DMS53 treated with DMSO at 0.1 percent for 48 hours (cell line): Measurements from ENCODE around the gene BTBD19.
"Not testable (repeated sequence)": the region's sequence is repeated elsewhere in the genome, so short reads cannot be mapped to it uniquely, and the experiment has no call there.

ENCODE experiments used
- DNase-seq: peaks from one replicate; lab custom pipeline; 2025; ENCODE audit not compliant: unreplicated experiment; lab: John Stamatoyannopoulos, UW

BTBD19 gene

GRCh38 chr1:44786841-44787426, 21.4 kb upstream of the BTBD19 start:
- no peak for DNase-seq

- DNase-seq: no peak
Observed at GRCh38 chr1:44787506-44787905, 20.8 kb upstream of the BTBD19 start.

DNA sequence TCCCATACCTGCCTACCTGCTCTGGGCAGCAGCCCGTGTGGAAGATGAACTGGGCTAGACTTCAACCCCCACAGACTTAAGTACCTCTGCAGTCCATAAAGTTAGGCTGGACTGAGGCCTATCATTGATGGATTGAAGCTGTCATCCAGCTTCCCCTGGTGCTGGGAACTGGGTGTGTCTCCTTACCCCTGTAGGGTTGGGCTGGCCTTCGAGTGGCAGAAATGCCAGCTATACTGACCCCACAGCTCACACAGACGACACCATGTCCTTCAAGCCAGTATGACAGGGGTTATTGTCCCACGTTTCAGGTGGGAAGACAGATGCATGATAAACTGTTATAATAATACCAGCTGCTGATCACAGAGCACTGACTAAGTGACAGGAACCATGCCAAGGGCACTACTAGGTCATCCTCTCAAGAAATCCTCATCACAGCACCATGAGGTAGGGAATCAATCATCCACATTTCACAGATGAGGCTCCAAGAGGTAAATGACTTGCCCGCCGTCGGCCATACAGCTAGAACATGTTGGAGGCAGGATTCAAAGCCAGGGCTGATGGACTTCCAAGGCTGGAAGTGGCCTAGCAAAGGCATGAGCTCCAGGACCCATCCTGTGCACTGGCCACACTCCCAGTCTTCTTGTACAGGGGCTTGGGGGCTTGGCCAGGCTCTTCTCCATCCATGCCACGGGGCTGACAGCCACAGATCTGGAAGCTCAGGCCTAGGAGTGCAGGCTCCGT, 20.0 kb upstream of the BTBD19 start, which contains the start of gene BEST4:
Gene BEST4 (minus strand): TSS at position 51 of the 741 bp plus-strand sequence. CDS start 465 bp downstream, outside the sequence.
- DNase-seq: no peak

GRCh38 chr1:44790968-44791801, 17.1 kb upstream of the BTBD19 start:
- no peak for DNase-seq

DNA sequence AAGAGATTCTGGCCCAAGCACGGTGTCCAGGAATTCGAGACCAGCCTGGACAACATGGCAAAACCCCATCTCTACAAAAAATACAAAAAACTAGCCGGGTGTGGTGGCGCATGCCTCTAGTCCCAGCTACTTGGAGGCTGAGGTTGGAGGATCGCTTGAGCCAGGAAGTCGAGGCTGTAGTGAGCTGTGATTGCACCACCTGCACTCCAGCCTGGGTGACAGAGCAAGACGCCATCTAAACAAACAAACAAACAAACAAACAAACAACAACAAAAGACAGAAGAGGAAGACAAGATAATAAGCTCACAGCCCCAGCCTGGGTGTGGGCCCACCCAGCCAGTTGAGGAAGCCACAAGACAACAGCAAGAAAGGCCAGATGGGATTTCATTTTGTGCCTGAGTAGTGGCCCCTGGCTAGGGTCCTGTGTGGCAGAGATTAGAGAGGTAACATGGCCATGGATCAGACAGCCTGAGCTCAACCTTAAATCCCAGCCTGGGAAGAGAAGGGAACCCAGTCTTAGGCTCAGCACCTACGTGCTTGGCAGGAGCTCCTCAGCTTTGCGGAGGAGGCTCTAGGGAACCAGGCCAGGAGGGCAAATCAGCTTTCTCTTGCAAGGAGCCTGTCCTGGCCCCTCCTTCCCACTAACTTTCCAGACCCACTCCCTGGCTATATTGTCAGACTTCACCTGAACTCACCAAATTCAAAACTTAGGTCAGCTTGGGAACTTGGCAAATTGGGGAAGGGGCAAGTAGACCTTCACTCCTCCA, 15.4 kb upstream of the BTBD19 start:
- DNase-seq: no peak

DNA sequence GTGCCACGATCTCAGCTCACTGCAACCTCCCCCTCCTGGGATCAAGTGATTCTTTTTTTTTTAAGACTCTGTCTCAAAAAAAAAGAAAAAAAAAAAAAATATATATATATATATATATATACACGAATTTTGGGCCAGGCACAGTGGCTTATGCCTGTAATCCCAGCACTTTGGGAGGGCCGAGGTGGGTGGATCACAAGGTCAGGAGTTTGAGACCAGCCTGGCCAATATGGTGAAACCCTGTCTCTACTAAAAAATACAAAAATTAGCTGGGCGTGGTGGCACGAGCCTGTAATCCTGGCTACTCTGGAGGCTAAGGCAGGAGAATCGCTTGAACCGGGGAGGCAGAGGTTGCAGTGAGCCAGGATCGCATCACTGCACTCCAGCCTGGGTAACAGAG, 10.4 kb upstream of the BTBD19 start:
- not testable (repeated sequence) for DNase-seq

DNA sequence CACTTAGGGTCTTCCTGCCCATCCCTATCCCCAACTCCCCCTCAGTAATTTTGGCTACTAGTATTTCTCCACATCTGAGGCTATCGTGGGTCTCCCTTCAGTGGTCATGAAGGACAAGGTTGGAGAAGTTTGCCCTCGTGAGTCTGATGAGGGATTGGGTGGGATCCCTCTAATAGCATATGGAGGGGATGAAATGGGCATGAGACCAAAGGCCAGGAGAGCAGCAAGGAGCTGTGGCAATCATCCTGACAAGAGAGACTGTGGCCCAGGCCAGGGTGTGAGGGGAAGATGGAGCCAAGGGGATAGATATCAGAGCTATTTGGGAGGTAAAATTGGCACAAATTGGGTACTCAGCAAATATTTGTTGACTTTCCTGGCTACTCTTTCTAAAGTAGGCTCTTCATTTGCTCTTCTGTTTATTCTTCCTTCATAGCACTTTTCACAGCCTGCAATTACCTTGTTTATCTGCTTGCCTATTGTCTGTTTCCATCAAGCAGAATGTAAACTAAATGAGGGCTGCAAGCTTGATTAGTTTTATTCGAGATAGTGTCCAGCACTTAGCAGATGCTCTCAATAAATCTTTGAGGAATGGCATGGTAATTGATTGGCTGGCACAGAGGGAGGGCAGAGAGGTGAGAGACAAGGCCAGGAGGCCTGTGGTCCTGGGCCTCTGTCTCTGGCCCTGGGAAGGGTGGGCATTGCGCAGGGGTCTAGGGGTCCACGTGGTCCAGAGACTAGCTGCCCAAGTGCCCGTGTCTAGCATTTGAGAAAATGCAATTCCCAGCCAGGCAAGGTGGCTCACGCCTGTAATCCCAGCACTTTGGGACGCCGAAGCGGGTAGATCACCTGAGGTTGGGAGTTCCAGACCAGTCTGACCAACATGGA, 9.6 kb upstream of the BTBD19 start:
- DNase-seq: no peak

DNA sequence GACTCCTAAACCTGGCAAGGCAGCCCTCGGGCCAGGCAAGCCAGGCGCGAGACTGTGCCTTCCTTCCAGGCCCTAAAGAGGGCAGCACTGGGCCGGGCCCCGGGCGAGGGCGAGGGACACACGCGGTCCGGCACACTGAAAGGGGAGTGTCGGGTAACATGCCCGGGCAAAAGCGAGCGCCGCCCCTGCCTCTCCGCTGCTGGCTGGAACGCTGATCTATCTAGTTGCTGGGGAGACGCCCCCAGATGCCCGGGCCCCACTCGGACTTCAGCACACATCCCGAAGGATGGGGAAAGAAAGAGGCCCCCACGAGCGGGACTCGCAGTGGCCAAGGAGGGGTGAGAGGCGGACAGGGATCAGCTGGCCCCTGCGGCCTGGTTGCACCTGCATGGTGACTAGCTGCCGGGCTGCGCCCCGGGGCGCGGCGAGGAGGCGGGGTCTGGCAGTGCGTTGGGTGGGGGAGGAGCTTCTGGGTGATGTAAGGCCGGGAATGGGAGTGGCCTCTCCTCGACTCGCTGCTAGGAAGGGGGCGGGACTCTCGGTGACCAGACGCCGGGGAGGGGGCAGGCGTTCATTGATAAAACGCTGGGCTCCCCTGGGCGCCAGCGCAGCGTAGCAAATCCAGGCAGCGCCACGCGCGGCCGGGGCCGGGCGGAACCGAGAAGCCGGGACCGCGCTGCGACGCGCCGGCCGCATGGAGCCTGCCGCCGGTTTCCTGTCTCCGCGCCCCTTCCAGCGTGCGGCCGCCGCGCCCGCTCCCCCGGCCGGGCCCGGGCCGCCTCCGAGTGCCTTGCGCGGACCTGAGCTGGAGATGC, 8.3 kb upstream of the BTBD19 start, which contains the start of gene PLK3:
Gene PLK3 (plus strand): TSS at position 608 of the 815 bp plus-strand sequence. CDS start 87 bp downstream, at position 695.
- peak; percentile 97 for DNase-seq

DNA sequence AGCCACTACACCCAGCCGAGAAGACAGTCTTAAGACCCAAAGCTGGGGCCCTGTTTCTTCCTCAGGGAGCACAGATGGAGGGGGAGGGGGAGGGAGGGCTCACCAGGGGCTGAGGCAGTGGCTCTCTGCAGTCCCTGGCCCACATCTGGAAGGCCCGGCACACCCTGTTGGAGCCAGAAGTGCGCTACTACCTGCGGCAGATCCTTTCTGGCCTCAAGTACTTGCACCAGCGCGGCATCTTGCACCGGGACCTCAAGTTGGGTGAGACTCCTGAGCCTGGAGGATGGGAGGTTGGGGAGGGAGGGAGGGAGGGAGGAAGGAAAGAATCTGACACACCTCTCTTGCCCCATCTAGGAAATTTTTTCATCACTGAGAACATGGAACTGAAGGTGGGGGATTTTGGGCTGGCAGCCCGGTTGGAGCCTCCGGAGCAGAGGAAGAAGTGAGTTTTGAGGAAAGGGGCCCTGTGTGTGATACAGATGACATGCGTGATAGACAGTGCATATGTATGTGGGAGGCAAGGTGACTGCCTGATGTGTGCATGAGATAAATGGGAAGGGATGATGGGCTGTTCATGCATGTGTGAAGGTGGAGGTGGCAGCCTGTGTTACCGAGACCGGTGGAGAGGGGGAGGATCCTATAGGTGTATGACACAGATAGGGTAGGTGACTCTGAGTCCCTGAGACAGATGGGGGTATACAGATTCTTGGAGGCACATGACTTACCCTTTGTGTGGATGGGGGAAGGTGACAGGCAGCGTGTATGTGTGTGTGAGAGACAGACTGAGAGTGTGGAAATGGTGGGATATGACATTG, 6.6 kb upstream of the BTBD19 start:
- no peak for DNase-seq

DNA sequence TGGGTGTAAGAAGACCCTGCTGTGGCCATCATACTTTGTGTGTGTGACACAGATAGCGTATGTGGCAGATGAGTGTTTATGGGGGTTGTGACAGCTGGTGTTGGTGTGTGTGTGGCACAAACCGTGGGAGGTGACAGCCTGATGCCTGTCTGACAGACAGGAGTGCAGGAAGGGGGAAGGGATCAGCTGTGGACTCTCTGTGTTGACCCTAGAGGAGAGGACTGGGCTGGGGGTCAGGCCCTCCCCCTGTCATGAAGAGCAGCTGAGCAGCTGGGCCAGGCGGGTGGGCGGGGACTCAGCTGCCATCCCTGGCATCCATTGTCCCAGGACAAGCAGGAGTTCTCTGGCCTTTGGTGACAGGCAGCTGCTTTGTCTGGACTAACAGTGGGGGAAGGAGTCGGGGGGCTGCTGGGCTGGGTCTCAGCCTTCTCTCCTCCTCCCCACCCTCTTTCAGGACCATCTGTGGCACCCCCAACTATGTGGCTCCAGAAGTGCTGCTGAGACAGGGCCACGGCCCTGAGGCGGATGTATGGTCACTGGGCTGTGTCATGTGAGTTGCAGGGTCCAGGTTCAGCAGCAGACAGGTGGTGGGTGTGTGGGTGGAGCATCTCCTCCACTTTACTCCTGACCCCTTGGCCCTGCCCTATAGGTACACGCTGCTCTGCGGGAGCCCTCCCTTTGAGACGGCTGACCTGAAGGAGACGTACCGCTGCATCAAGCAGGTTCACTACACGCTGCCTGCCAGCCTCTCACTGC, 5.8 kb upstream of the BTBD19 start:
- DNase-seq: no peak

DNA sequence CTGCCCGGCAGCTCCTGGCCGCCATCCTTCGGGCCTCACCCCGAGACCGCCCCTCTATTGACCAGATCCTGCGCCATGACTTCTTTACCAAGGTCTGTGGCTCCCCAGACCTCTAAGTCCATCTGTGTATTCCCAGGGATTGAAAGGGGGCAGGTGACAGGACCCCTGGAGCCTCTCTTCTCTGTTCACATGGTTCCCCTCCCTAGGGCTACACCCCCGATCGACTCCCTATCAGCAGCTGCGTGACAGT, 5.3 kb upstream of the BTBD19 start:
- no peak for DNase-seq

DNA sequence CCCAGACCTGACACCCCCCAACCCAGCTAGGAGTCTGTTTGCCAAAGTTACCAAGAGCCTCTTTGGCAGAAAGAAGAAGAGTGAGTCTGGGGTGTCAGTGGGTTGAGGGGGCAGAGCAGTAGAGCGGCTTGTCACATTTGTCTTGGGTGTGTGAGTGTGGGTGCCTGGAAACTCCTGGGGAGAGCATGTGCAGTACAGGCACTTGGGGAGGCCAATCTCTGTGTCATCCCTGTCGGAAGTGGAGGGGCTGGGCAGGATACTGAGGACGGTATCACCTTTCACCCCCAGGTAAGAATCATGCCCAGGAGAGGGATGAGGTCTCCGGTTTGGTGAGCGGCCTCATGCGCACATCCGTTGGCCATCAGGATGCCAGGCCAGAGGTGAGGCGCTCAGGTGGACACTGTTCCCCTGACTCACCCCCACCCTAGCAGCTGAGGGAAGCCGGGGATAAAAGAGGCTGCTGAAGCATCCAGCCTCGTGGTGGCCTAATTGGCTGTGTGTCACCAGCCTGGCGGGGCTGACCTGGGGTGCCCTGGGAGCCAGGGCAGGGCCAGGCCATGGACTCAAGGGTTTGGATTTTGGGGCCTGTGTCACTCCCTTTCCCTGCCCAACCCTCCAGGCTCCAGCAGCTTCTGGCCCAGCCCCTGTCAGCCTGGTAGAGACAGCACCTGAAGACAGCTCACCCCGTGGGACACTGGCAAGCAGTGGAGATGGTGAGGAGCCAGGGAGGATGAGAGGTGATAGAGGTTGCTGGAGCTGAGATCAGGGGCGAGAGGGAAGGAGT, 4.8 kb upstream of the BTBD19 start:
- DNase-seq: no peak

DNA sequence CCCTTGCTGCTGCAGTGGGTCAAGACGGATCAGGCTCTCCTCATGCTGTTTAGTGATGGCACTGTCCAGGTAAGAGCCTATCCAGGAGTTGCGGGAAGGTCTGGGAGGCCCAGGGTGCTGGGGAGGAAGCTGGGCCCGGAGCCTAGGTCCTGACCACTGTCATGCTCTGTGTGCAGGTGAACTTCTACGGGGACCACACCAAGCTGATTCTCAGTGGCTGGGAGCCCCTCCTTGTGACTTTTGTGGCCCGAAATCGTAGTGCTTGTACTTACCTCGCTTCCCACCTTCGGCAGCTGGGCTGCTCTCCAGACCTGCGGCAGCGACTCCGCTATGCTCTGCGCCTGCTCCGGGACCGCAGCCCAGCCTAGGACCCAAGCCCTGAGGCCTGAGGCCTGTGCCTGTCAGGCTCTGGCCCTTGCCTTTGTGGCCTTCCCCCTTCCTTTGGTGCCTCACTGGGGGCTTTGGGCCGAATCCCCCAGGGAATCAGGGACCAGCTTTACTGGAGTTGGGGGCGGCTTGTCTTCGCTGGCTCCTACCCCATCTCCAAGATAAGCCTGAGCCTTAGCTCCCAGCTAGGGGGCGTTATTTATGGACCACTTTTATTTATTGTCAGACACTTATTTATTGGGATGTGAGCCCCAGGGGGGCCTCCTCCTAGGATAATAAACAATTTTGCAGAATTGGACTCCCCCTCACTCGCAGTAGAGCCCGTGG, 2.9 kb upstream of the BTBD19 start:
- DNase-seq: no peak

DNA sequence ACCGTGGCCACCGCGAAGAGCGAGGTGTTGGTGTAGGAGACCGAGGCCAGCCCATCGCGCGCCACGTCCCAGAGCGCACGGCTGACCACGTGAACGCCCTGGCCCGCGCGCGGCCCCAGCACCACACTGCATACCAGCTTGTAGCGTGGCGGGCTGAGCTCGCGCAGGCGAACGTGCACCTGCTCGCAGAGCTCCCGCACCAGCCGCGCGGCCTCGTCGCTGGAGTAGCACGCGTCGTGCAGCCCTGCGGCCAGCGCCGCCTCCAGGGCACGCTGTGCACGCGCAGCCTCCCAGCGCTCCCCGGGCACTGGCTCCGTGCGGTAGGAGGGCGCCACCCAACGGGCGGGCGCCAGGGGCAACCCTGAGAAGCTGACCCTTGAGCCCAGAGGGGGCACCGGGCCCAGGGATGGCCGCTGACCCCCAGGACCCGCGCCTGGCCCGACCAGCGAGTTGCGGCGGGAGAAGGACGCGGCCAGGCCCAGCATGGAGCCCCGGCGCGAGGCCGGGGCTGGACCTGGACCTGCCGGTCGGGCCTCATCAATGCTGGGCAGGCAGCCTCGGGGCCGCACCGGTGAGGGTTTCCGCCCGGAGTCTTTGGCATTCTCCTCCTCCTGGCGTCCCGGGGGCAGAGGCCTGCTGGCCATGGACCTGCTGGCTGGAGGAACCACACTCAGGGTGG, 2.2 kb upstream of the BTBD19 start:
- no peak for DNase-seq

DNA sequence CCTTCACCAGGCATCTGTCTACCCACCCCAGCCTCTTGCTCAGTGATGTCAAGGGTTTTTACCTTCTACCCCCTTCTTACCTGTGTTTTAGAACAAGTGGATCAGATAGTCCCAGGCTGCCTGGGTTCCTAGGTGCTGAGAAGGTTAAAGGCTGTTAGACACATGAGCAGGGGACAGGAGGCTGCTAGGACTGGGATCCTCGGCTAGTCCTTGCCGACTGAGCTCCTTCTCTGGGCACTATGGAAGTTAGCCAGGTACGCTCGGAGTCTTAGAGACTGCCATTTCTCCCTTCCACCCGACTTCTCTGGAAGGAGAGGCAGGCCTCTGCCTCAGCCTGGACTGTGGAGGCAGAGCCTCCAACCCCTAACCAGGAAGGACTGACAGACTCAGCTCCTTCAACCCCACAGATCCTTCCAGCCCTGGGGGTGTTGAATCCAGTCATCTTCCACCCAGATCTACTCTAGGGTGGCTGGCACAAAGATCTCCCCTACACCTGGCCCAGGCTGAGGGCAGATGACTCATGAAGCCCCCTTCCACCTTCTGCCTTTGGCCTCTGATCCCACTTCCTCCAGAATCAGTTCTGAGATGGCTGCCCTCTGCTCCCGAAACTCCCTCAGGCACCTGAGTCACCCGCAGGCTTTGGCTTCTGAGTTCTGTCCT, 1.5 kb upstream of the BTBD19 start, which contains the start of gene DYNLT4:
Gene DYNLT4 (minus strand): TSS at position 648 of the 660 bp plus-strand sequence. CDS start 683 bp downstream, outside the sequence.
- no peak for DNase-seq
